ENCODE data around the gene PLBD2.

Gene PLBD2

GRCh38 chr12:113361574-113362370 lies 3.4 kb downstream of the PLBD2 start:
- intact Hi-C loops (cut with DNase I): no loop called here
- DNase-seq: no peak

DNA sequence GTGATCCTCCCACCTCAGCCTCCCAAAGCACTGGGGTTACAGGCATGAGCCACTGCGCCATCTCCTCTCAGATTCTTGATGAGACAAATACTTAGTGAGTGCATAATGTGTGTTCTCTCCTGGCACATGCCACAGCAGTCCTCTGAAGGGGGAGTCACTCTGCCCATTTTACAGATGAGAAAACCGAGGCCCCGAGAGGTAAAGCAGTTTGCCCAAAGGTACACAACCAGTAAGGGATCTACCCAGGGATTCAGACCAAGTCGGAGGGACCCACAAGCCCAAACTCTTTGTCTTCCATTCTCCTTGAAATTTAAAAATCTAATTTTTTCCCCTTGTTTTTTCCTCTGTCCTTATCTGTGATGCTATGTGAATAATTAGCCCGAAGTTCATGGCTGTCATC lies 6.3 kb downstream of the PLBD2 start:
- intact Hi-C loops (cut with DNase I): no loop called here

DNA sequence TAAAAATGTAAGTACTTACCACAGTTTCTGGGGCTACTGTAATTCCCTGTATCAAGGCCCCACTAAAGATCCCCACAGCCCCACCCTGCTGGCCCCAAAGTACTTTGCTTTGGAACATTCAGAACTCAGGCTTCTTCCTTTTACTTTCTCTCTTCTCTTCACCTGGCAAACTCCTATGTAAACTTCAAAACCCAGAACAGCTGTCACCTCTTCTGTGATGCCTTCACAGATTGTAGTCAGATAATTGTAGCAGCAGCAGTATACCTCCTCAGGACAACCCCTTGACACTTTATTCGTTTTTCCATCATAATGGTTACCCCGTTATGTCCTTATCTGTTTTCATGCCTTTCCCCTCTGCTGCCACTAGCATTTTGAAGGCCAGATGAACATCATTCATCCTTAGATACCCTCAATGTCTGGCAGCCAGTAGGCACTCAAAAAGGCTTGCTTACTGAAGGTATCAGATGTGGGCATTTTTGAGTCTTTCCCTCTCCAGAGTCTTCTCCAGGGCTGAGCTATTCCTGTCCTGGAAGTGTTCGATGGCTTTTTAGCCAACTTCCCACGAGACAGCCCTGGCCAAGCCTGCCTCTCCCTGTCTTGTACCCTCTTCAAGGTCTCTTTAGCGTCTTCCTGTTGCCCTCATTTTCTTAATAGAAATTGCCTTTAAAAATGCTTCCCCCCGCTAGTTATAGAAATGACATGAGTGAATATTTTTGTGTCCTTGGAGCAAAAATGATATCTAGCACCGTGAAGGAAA lies 7.4 kb downstream of the PLBD2 start:
- intact Hi-C loops (cut with DNase I): no loop called here
- no peak for DNase-seq

More for the DNA sequence above, 6.3 kb downstream of the PLBD2 start:
- no peak for DNase-seq

- intact Hi-C loops (cut with DNase I): no loop called here
Measured at GRCh38 chr12:113366827-113367226, 8.4 kb downstream of the PLBD2 start.

GRCh38 chr12:113368331-113368730 lies 9.9 kb downstream of the PLBD2 start:
- peak in 1 of 42 donors; percentile 43 for DNase-seq
- intact Hi-C loops (cut with DNase I): no loop called here

More at GRCh38 chr12:113366827-113367226, 8.4 kb downstream of the PLBD2 start:
- DNase-seq: no peak

DNA sequence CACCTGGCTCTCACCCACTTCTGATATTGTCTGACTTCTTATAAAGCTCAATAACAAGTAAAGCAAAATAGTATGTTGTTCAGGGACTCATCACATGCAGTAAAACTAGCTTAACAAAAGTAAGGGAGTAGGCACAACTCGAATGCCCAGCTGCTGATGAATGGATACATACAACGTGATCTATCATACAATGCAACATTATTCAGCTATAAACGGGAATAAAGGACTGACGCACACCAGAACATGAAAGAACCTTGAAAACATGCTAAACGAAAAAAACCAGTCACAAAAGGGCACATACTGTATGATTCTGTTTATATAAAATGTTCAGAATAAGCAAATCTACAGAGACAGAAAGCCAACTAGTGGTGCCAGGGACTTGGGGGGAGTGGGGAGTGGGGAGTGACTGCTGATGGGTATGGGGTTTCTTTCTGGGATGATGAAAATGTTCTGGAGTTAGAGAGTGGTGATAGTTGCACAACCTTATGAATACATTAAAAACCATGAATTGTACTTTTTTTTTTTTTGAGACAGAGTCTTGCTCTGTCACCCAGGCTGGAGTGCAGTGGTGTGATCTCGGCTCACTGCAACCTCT lies 11.1 kb downstream of the PLBD2 start:
- intact Hi-C loops (cut with DNase I): no loop called here
- peak in 3 of 42 donors; percentile 19 to 55 (median 46) for DNase-seq

- intact Hi-C loops (cut with DNase I): no loop called here
- no peak for DNase-seq
Measured at GRCh38 chr12:113370923-113371682, 12.7 kb downstream of the PLBD2 start.

DNA sequence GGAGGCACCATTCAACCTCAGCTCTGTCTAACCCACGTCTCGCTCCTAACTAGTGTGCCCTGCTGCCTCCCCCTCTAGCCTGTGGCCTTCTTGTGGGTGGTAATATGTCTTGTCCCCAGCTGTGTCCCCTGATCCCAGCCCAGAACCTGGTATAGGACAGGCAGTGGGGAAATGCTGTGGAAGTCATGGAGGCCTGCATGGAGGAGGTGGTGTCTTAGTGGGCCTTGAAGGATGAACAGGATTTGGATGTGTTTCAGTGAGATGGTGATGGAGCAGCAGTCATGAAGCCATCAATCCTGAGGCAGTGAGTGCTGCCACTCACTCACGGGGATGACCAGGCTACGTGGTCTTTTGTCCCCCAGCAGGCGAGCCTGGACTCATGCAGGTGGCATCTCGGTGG lies 13.4 kb downstream of the PLBD2 start:
- intact Hi-C loops (cut with DNase I): no loop called here
- no peak for DNase-seq

- DNase-seq: no peak
- intact Hi-C loops (cut with DNase I): no loop called here
Measured at GRCh38 chr12:113372371-113372770, 14.0 kb downstream of the PLBD2 start.

- intact Hi-C loops (cut with DNase I): no loop called here
- no peak for DNase-seq
Measured at GRCh38 chr12:113373440-113373839, 15.1 kb downstream of the PLBD2 start.

GRCh38 chr12:113373969-113374368 lies 15.6 kb downstream of the PLBD2 start:
- no peak for DNase-seq

DNA sequence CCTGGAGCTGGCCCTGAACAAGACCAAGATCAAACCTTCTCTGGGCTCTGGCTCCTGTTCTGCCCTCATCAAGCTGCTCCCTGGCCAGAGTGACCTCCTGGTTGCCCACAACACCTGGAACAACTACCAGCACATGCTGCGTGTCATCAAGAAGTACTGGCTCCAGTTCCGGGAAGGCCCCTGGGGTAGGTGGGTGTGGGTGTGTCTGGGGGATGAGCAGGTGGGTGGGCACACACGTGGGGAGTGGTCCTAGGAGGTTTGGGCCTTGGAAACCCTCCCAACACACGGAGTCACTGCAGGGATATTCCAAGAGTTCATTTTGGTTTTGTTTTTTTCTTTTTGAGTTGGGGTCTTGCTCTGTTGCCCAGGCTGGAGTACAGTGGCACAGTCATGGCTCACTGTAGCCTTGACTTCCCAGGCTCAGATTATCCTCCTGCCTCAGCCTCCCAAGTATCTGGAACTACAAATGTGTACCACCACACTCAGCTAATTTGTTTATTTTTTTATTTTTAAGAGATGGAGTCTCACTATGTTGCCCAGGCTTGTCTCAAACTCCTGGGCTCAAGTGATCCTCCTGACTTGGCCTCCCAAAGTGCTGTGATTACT lies 16.5 kb downstream of the PLBD2 start:
- DNase-seq: no peak
- intact Hi-C loops (cut with DNase I): no loop called here

More at GRCh38 chr12:113373969-113374368, 15.6 kb downstream of the PLBD2 start:
- intact Hi-C loops (cut with DNase I): no loop called here

- intact Hi-C loops (cut with DNase I): no loop called here
- no peak for DNase-seq
Measured at GRCh38 chr12:113378291-113378690, 19.9 kb downstream of the PLBD2 start.

DNA sequence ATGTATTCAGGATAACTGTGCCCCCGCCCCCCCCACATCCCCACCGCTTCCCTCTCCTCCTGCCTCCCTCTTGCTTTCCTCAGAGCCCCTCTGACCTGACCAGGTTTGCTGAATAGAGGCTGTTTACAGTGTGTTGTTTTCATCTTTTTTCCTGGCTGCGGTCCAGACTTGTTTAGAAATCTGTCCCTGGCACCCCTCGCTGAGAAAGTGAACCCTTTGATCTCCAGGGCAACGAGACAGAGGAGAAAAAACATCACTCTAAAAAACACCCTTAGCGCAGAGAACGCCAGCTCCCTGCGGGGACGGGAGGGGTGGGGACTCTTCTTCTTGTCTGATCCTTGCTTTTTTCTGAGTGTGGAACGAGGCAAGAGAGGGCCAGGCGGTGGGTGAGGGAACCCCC lies 22.8 kb downstream of the PLBD2 start:
- intact Hi-C loops (cut with DNase I): no loop called here
- peak in 6 of 42 donors; percentile 18 to 54 (median 44) for DNase-seq

DNA sequence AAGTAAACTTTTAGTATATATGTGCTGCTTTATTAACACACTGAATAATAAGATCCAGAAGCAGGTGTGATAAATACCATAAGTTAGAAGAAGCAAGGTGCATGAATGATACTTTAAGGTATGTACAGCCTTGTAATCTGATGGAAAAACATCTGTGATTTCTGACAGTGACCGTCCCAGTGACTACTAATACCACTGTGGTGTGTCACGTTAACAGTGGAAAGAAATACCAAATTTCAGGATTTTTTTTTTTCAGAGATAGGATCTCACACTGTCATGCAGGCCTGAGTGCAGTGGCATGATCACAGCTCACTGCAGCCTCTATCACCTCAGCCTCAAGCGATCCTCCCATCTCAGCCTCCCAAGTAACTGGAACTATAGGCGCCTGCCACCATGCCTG lies 23.8 kb downstream of the PLBD2 start:
- intact Hi-C loops (cut with DNase I): no loop called here
- no peak for DNase-seq

DNA sequence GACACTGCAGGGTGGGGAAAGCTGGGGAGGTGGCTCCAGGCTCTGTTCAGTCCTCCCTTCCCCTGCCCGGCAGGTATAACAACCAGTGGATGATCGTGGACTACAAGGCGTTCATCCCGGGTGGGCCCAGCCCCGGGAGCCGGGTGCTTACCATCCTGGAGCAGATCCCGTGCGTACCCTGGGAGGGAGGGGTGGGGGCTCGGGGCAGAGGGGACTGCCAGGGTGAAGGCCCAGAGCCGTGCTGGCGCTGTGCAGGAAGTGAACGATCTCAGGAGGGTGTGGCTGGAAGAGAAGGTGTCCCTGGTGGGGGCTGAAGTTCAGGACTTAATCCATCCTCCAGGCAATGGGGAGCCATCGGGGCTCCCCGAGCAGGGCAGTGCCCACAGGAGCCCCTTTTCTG lies 26.4 kb downstream of the PLBD2 start:
- DNase-seq: no peak
- intact Hi-C loops (cut with DNase I): no loop called here

DNA sequence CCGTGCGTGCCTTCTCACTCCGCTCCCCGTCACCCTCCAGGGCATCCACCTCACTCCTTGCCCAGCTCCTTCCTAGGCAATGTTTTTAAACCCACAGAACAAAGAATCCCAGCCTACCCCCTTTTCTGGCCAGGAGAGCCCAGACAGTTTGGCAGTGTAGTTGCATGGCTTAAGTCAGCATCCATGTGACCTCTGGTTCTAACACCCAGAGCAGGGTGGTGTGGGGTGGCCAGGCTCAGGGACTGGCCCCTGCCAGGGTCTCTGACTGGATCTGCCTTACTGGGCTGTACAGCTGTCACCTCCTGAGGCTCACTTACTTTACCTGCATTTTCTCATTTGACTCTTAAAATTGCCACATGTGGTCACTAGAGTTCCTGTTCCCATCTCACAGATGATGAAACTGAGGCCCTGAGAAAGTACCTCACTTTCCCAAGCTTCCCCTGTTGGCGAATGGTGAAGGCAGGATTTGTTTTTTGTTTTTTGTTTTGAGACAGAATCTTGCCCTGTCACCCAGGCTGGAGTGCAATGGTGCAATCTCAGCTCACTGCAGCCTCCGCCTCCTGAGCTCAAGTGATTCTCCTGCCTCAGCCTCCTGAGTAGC lies 27.0 kb downstream of the PLBD2 start:
- intact Hi-C loops (cut with DNase I): no loop called here
- peak in 4 of 42 donors; percentile 12 to 33 (median 20) for DNase-seq

DNA sequence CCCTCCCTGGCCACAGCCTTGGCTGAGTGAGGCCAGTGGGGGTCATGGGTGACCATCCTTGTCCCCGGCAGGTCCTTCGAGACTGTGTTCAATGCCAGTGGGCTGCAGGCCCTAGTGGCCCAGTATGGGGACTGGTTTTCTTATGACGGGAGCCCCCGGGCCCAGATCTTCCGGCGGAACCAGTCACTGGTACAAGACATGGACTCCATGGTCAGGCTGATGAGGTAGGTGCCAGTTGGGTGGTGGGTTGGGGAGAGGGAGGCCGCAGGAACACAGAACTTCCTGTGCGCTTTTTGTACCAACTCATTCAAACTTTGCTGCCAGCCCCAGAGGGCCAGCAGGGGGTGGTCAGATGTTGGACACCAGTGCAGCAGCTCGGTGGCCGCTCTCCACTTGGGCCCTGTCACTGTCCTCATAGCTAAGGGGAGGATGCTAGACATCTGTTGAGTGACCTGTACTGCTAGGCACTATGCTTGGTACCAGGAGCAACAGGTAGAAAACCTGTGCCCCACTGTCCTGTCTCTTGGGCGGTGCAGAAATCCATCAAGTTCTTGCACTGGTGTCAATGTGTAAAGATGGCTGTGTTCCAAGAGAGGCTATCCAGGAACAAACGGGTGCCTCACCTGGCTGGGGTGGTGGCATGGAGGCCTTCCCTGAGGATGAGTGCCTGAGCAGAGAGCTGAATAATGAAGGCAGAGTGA lies 28.6 kb downstream of the PLBD2 start:
- intact Hi-C loops (cut with DNase I): no loop called here
- DNase-seq: no peak
